ENCODE measurements around the gene RLF.

DNA sequence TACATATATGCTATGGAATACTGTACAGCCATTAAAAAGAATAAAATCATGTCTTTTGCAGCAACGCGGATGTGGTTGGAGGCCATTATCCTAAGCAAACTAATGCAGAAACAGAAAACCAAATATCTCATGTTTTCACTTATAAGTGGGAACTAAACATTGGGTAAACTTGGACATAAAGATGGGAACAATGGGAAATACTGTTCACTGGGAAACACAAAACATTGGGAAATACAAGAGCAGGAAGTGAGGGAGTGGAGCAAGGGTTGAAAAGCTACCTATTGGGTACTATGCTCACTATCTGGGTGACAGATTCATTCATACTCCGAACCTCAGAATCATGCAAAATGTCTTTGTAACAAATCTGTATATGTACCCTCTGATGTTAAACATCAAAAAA is 46.8 kb upstream of the RLF start:
- TF ChIP-seq EZH2 (IDR thresholded peaks at IDR 0.05; ENCODE audit: borderline replicate concordance, insufficient read depth, low read depth, low read length, poor library complexity, severe bottlenecking) (no peak), CTCF (IDR thresholded peaks at IDR 0.05) (no peak)

All from B cell (primary cell).